Measurements from ENCODE around the gene UBAC2. TPM values are rescaled to one million over a fixed set of nuclear protein-coding genes. Genes with fewer than 3 reads are reported as not detected.

The UBAC2 gene
- total RNA-seq, 2 experiments from 2014 or later = 26.8 to 28.5 TPM

DNA sequence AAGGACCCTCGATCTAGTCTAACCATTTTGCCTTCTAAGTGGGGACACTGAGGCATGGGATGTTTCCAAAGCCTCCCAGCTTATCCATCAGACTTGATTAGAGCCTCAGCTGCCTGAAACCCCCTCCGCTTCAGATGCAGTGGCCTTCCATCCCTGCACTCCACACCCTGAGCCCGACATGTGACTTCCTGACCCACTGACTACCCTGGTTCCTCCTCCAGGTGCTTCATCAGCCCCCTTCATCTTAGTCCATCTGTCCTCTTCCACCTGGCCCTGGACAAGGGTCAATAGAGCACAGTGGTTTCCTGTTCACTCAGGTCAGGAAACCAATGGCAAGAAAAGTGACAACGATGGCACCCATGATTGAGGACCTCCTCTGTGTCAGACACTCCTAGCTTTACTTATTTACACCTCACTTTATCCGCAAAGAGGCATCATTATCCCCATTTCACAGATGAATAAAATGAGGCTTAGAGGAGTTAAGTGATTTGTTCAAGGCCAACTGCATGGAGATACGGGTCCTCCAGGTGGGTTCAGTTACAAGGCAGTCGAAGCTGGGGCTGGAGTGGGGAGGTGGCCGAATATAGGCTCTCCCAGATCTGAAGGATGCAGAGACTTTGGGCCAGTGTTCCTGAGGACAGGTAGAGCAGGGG is 219.1 kb downstream of the UBAC2 start:
- ChIA-PET POLR2A (interaction anchor here (0.6 kb wide), 1 partner anchor 179 kb away, joined by 6 read pairs; no protein-coding TSS in a partner anchor), CTCF (ENCODE audit: unreplicated experiment) (interaction anchor here (1.0 kb wide), 1 partner anchor 164 kb away, joined by 3 read pairs; no protein-coding TSS in a partner anchor)
- intact Hi-C loops (cut with micrococcal nuclease; ENCODE audit: unreplicated experiment) = no loop called here
- TF ChIP-seq, protein P1, sequence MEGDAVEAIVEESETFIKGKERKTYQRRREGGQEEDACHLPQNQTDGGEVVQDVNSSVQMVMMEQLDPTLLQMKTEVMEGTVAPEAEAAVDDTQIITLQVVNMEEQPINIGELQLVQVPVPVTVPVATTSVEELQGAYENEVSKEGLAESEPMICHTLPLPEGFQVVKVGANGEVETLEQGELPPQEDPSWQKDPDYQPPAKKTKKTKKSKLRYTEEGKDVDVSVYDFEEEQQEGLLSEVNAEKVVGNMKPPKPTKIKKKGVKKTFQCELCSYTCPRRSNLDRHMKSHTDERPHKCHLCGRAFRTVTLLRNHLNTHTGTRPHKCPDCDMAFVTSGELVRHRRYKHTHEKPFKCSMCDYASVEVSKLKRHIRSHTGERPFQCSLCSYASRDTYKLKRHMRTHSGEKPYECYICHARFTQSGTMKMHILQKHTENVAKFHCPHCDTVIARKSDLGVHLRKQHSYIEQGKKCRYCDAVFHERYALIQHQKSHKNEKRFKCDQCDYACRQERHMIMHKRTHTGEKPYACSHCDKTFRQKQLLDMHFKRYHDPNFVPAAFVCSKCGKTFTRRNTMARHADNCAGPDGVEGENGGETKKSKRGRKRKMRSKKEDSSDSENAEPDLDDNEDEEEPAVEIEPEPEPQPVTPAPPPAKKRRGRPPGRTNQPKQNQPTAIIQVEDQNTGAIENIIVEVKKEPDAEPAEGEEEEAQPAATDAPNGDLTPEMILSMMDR (conservative IDR thresholded peaks at IDR 0.05; ENCODE audit: low read length) = no peak
- no peak for TF ChIP-seq EZH2phosphoT487 (IDR thresholded peaks at IDR 0.05; ENCODE audit: borderline replicate concordance, low read depth, low read length)
- Histone ChIP-seq H3K36me3 (ENCODE audit: insufficient read depth, low read length) (no peaks in the 10 kb centered on the region), H3K9me3 (ENCODE audit: low read length) (no peaks in the 10 kb centered on the region), H3K4me3 (ENCODE audit: low read depth, low read length, poor library complexity, severe bottlenecking) (peak overlapping the region; percentile 34), H3K79me2 (ENCODE audit: insufficient read depth, low read depth, low read length) (no peaks in the 10 kb centered on the region), H3K27ac (ENCODE audit: low read depth, low read length, poor library complexity, severe bottlenecking) (peak overlapping the region; percentile 60), H3K9me2 (ENCODE audit: insufficient read depth, low read length) (no peaks in the 10 kb centered on the region), H4K20me1 (ENCODE audit: insufficient read depth, low read length) (no peaks in the 10 kb centered on the region), H3K4me1 (ENCODE audit: insufficient read depth, low read length, poor library complexity, severe bottlenecking) (peaks cover 34% of the 10 kb centered on the region), H2AFZ (ENCODE audit: low read length) (no peak overlapping the region), H3K4me2 (ENCODE audit: low read length) (peak overlapping the region; percentile 62)
- DNase-seq (ENCODE audit: low spot score) = no peak
- BruUV-seq (replicated peaks) = no TSS peak

DNA sequence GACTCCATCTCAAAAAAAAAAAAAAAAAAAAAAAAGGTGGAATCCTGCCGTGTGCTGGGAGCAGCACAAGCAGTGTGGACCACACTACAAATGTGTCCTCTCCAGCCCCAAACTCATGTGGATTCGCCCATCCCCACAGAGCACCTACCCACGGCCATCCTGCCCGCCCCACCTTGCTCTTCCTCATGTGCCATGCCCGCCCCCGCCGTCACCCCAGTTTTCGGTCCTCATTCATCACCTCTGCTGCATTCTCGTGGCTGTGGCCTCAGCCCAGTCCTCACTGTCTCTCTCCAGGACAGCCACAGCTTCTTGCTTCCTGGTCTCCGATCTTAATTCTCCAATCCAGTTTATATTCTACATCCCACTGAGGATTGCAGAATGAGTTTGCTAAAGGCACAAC is 220.6 kb downstream of the UBAC2 start:
- Histone ChIP-seq H3K27ac (ENCODE audit: low read depth, low read length, poor library complexity, severe bottlenecking) (no peak overlapping the region), H4K20me1 (ENCODE audit: insufficient read depth, low read length) (no peaks in the 10 kb centered on the region), H3K79me2 (ENCODE audit: insufficient read depth, low read depth, low read length) (no peaks in the 10 kb centered on the region), H3K4me2 (ENCODE audit: low read length) (no peak overlapping the region), H3K36me3 (ENCODE audit: insufficient read depth, low read length) (no peaks in the 10 kb centered on the region), H3K9me3 (ENCODE audit: low read length) (no peaks in the 10 kb centered on the region), H3K4me3 (ENCODE audit: low read depth, low read length, poor library complexity, severe bottlenecking) (no peak overlapping the region), H2AFZ (ENCODE audit: low read length) (no peak overlapping the region), H3K9me2 (ENCODE audit: insufficient read depth, low read length) (no peaks in the 10 kb centered on the region), H3K4me1 (ENCODE audit: insufficient read depth, low read length, poor library complexity, severe bottlenecking) (peaks cover 50% of the 10 kb centered on the region)
- no peak for DNase-seq (ENCODE audit: low spot score)
- ChIA-PET CTCF (ENCODE audit: unreplicated experiment) (no interaction called here), POLR2A (no interaction called here)
- no TSS peak for BruUV-seq (replicated peaks)
- intact Hi-C loops (cut with micrococcal nuclease; ENCODE audit: unreplicated experiment) = no loop called here
- TF ChIP-seq, protein P1 (conservative IDR thresholded peaks at IDR 0.05; ENCODE audit: low read length) = no peak
- no peak for TF ChIP-seq EZH2phosphoT487 (IDR thresholded peaks at IDR 0.05; ENCODE audit: borderline replicate concordance, low read depth, low read length)

DNA sequence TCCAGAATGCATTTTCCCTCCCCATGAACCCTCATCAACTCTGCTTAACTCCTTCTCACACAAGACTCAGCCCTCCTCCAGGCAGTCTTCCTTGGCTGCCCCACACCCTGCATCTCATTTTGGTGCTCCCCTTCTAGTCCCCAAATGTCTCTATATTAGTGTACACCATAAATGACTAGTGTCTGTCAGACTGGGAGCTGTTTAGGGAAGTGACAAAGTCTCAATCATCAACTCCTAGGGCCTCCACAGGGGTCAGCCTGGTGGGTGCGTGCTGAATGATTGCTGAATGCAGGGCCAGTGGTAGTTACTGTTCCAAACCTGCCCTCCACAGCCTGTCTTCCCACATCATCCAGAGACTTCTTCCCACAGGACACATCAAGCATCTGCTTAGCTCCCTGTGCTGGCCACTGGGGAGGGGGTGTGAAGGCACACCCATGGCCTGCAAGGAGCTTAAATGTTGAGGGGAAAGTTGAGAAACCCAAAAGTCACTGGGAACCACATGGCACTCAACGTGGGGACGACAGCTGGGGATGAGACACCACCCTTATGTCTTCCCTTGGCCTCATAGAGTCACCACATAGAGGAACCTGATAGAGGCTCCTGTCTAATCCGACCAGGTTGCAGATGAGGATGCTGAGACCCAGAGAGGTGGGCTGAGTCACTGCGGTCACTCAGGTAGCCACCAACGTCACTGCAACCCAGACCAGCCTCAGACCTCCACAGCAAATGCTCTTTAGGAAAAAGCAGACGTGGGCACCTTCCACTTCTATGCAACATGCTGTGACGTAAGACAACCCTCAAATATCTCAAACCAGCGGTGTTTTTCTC is 221.3 kb downstream of the UBAC2 start:
- BruUV-seq (replicated peaks) = no TSS peak
- Histone ChIP-seq H3K79me2 (ENCODE audit: insufficient read depth, low read depth, low read length) (no peaks in the 10 kb centered on the region), H3K9me3 (ENCODE audit: low read length) (no peaks in the 10 kb centered on the region), H3K4me3 (ENCODE audit: low read depth, low read length, poor library complexity, severe bottlenecking) (no peak overlapping the region), H3K4me1 (ENCODE audit: insufficient read depth, low read length, poor library complexity, severe bottlenecking) (peaks cover 54% of the 10 kb centered on the region), H2AFZ (ENCODE audit: low read length) (no peak overlapping the region), H3K27ac (ENCODE audit: low read depth, low read length, poor library complexity, severe bottlenecking) (no peak overlapping the region), H3K9me2 (ENCODE audit: insufficient read depth, low read length) (no peaks in the 10 kb centered on the region), H3K36me3 (ENCODE audit: insufficient read depth, low read length) (no peaks in the 10 kb centered on the region), H3K4me2 (ENCODE audit: low read length) (no peak overlapping the region), H4K20me1 (ENCODE audit: insufficient read depth, low read length) (no peaks in the 10 kb centered on the region)
- CTCF ChIA-PET (ENCODE audit: unreplicated experiment) = no interaction called here
- POLR2A ChIA-PET = no interaction called here
- no peak for DNase-seq (ENCODE audit: low spot score)
- TF ChIP-seq EZH2phosphoT487 (IDR thresholded peaks at IDR 0.05; ENCODE audit: borderline replicate concordance, low read depth, low read length) = no peak
- TF ChIP-seq, protein P1 (conservative IDR thresholded peaks at IDR 0.05; ENCODE audit: low read length) = no peak
- intact Hi-C loops (cut with micrococcal nuclease; ENCODE audit: unreplicated experiment) = no loop called here

All from OCI-LY7 (cell line).